Tibial nerve (tissue), 4 donors: Measurements from ENCODE around the gene KLK12.

Experiments
- CTCF ChIP-seq, 5 experiments: fragments of 200-600 bp in 3 of 5; fragments of 450-650 bp in 2 of 5; sonication (generic) in 3 of 5; IDR thresholded peaks; one replicate each; pipeline ENCODE4 v1.5.1; 2016 to 2019; ENCODE audit warnings: antibody characterized with exemption in 5 of 5, mild to moderate bottlenecking in 3 of 5, moderate library complexity in 2 of 5
- EP300 ChIP-seq, 2 donors: sonication (generic); formaldehyde crosslinking; IDR thresholded peaks; one replicate each; pipeline ENCODE4 v1.6.1; 2017; ENCODE audit warnings: antibody characterized with exemption in 2 of 2, mild to moderate bottlenecking in 1 of 2
- POLR2A ChIP-seq, 2 donors: fragments of 450-650 bp; IDR thresholded peaks; one replicate each; pipeline ENCODE4 v1.6.1; 2017; ENCODE audit warnings: antibody characterized with exemption in 2 of 2, mild to moderate bottlenecking in 2 of 2, moderate library complexity in 2 of 2

- TF ChIP-seq CTCF (IDR thresholded peaks at IDR 0.05) = no peak
- TF ChIP-seq EP300 (IDR thresholded peaks at IDR 0.05) = no peak
- no peak for TF ChIP-seq POLR2A (IDR thresholded peaks at IDR 0.05)
These were observed 28.4 kb downstream of the KLK12 start for GRCh38 chr19:51006406-51006805.
